GM12864 (cell line): ENCODE results near the gene PCDHGA11.
"Not testable (repeated sequence)": the region's sequence is repeated elsewhere in the genome, so short reads cannot be mapped to it uniquely, and the experiment has no call there.

Experiments
- DNase-seq: peaks from one replicate; pipeline ENCODE4 v3.0.0-alpha.2; 2011; ENCODE audit warnings: low read depth
- H3K4me3 ChIP-seq: 2 replicates; pipeline ENCODE4 v1.5.1; 2011; ENCODE audit warnings: mild to moderate bottlenecking, low read depth, low read length, control low read depth
- CTCF ChIP-seq: IDR thresholded peaks from 2 replicates; pipeline ENCODE4 v1.5.1; 2011; ENCODE audit warnings: low read depth, mild to moderate bottlenecking, moderate library complexity, low read length, control low read depth, inconsistent platforms; ENCODE audit errors: missing control alignments

PCDHGA11 gene

GRCh38 chr5:141403387-141403786, 17.5 kb upstream of the PCDHGA11 start:
- no peak for DNase-seq
- H3K4me3 ChIP-seq = no peak overlapping the region
- TF ChIP-seq CTCF = no peak

GRCh38 chr5:141407790-141408505, 12.9 kb upstream of the PCDHGA11 start, which contains the start of gene PCDHGB6:
PCDHGB6 (plus strand) TSS chr5:141408021; CDS start chr5:141408203, 182 bp downstream.
- DNase-seq = not testable (repeated sequence)
- peak; percentile 91 for TF ChIP-seq CTCF
- H3K4me3 ChIP-seq = peak within 1 kb of the TSS; percentile 62

- DNase-seq = no peak
These were observed 11.1 kb upstream of the PCDHGA11 start for GRCh38 chr5:141409598-141410306.

GRCh38 chr5:141411575-141411974, 9.3 kb upstream of the PCDHGA11 start:
- no peak for DNase-seq
- TF ChIP-seq CTCF = no peak
- no peak overlapping the region for H3K4me3 ChIP-seq

More at GRCh38 chr5:141409598-141410306, 11.1 kb upstream of the PCDHGA11 start:
- no peak for TF ChIP-seq CTCF
- H3K4me3 ChIP-seq = no peak overlapping the region

GRCh38 chr5:141412854-141413539, 7.9 kb upstream of the PCDHGA11 start, which contains the start of gene PCDHGA10:
PCDHGA10 (plus strand) TSS chr5:141412987; CDS start chr5:141413176, 189 bp downstream.
- TF ChIP-seq CTCF = peak; percentile 83
- peak; percentile 70 for DNase-seq
- H3K4me3 ChIP-seq = peak within 1 kb of the TSS; percentile 77

- no peak for DNase-seq
- TF ChIP-seq CTCF = no peak
- peak overlapping the region; percentile 77 for H3K4me3 ChIP-seq
These were observed 7.2 kb upstream of the PCDHGA11 start for GRCh38 chr5:141413540-141414069.

- H3K4me3 ChIP-seq, DNase-seq: not testable (repeated sequence)
These were observed 6.1 kb upstream of the PCDHGA11 start for GRCh38 chr5:141414548-141415274.

GRCh38 chr5:141415275-141415618, 5.6 kb upstream of the PCDHGA11 start:
- not testable (repeated sequence) for DNase-seq
- H3K4me3 ChIP-seq = peak overlapping the region; percentile 37
